GM12878 (cell line): ENCODE data around the gene CDC42BPA. TPM values are rescaled to one million over a fixed set of nuclear protein-coding genes. Genes with fewer than 3 reads are reported as not detected.

Experiments
- ATAC-seq: fragments of 200-7000 bp; cut with Tn5 transposase; 3 replicates; pipeline ENCODE4 v1.9.1; 2020; ENCODE audit warnings: mild to moderate bottlenecking, moderate library complexity
- BruUV-seq: library from RNA; stranded (reverse); fragments of 400-500 nt; replicated peaks from 2 replicates; lab custom pipeline; 2021; lab: Mats Ljungman, UMichigan
- CTCF ChIA-PET: fragments of 300-600 bp; sonication (Branson Sonifier 250); formaldehyde crosslinking; extraction: SDS; loops from one replicate; lab custom pipeline; 2021; ENCODE audit warnings: inconsistent platforms; lab: Yijun Ruan, JAX
- POLR2A ChIA-PET: fragments of 350-600 bp; formaldehyde crosslinking; extraction: SDS; loops from one replicate; lab custom pipeline; 2021; ENCODE audit warnings: inconsistent platforms; lab: Charles Lee
- RAD21 ChIA-PET: fragments of 300-600 bp; sonication (Branson Sonifier 250); formaldehyde crosslinking; loops from one replicate; lab custom pipeline; 2023; ENCODE audit warnings: antibody characterized with exemption; ENCODE audit not compliant: unreplicated experiment; lab: Charles Lee
- SMC1A ChIA-PET: fragments of 300-600 bp; sonication (Branson Sonifier 250); formaldehyde crosslinking; loops from one replicate; lab custom pipeline; 2023; ENCODE audit not compliant: unreplicated experiment, uncharacterized antibody; lab: Charles Lee
- DNase-seq: peaks from one replicate; pipeline ENCODE4 v3.0.0-alpha.2; 2011; ENCODE audit warnings: low read depth, low spot score
- FAIRE-seq: peaks from 3 replicates; lab custom pipeline; 2011; peaks lifted over from hg19 to GRCh38; lab: Jason Lieb, UNC
- H2AFZ ChIP-seq: 2 replicates; pipeline ENCODE4 v1.6.0; 2011; ENCODE audit warnings: low read depth, low read length, control low read depth; ENCODE audit not compliant: control insufficient read depth
- H3K27ac ChIP-seq: 2 replicates; pipeline ENCODE4 v1.5.1; 2011; ENCODE audit warnings: control low read depth; ENCODE audit not compliant: control insufficient read depth, insufficient read depth
- H3K27me3 ChIP-seq, 2 experiments: replicated peaks in 1 of 2; 2 replicates each; pipeline versions ENCODE4 v1.6.0 to v1.6.1; 2011; ENCODE audit warnings: low read length in 1 of 2; ENCODE audit not compliant: control insufficient read depth in 2 of 2, insufficient read depth in 2 of 2
- H3K36me3 ChIP-seq, 2 experiments: 2 replicates each; pipeline ENCODE4 v1.5.1; 2011; ENCODE audit warnings: low read length in 1 of 2; ENCODE audit not compliant: control insufficient read depth in 2 of 2, insufficient read depth in 2 of 2
- H3K4me1 ChIP-seq: 2 replicates; pipeline ENCODE4 v1.6.1; 2011; ENCODE audit warnings: mild to moderate bottlenecking, low read length, moderate library complexity, mixed read lengths; ENCODE audit not compliant: control insufficient read depth, insufficient read depth
- H3K4me2 ChIP-seq: 2 replicates; pipeline ENCODE4 v1.6.0; 2011; ENCODE audit warnings: control low read depth; ENCODE audit not compliant: control insufficient read depth, insufficient read depth
- H3K4me3 ChIP-seq: fragments of 200-600 bp; sonication (generic); 2 replicates; pipeline ENCODE4 v1.5.1; 2016
- H3K79me2 ChIP-seq: 2 replicates; pipeline ENCODE4 v1.6.0; 2011; ENCODE audit warnings: low read length; ENCODE audit not compliant: control insufficient read depth, insufficient read depth
- H3K9ac ChIP-seq: 2 replicates; pipeline ENCODE4 v1.8.0; 2011; ENCODE audit warnings: low read length, control low read depth, mixed read lengths; ENCODE audit not compliant: control insufficient read depth, insufficient read depth
- H3K9me3 ChIP-seq: replicated peaks from 3 replicates; pipeline ENCODE4 v1.5.1; 2011; ENCODE audit warnings: mild to moderate bottlenecking, low read length; ENCODE audit not compliant: control insufficient read depth, insufficient read depth
- H4K20me1 ChIP-seq: 2 replicates; pipeline ENCODE4 v1.6.0; 2011; ENCODE audit not compliant: control insufficient read depth, insufficient read depth
- BHLHE40 ChIP-seq, 2 experiments: fragments of 450-650 bp in 1 of 2; IDR thresholded peaks; 2 replicates each; pipeline ENCODE4 v1.6.1; 2011 to 2017; ENCODE audit warnings: low read depth in 2 of 2, borderline replicate concordance in 1 of 2, improper control_type of control experiment in 1 of 2, low read length in 1 of 2, mild to moderate bottlenecking in 1 of 2
- BRCA1 ChIP-seq: IDR thresholded peaks from 2 replicates; pipeline ENCODE4 v1.6.1; 2011; ENCODE audit warnings: low read depth, low read length, improper control_type of control experiment
- EGR1 ChIP-seq, 2 experiments: IDR thresholded peaks; 1 replicate in 1 of 2; 2 replicates in 1 of 2; pipeline ENCODE4 v1.6.1; 2011 to 2012; ENCODE audit warnings: low read depth in 2 of 2, low read length in 2 of 2, borderline replicate concordance in 1 of 2, mild to moderate bottlenecking in 1 of 2, moderate library complexity in 1 of 2
- ESRRA ChIP-seq: IDR thresholded peaks from 2 replicates; pipeline ENCODE4 v1.6.1; 2012; ENCODE audit warnings: mild to moderate bottlenecking, low read length, improper control_type of control experiment
- ETV6 ChIP-seq, 2 experiments: fragments of 450-650 bp in 1 of 2; IDR thresholded peaks in 1 of 2; conservative IDR thresholded peaks in 1 of 2; 2 replicates each; pipeline ENCODE4 v1.6.1; 2014; ENCODE audit warnings: antibody characterized with exemption in 1 of 2, borderline replicate concordance in 1 of 2, low read depth in 1 of 2, mild to moderate bottlenecking in 1 of 2, moderate library complexity in 1 of 2
- FOXK2 ChIP-seq: fragments of 450-650 bp; IDR thresholded peaks from 2 replicates; pipeline ENCODE4 v1.6.1; 2017; ENCODE audit warnings: mild to moderate bottlenecking, moderate library complexity
- IKZF1 ChIP-seq: fragments of 450-650 bp; conservative IDR thresholded peaks from 2 replicates; pipeline ENCODE4 v1.6.1; 2017; ENCODE audit warnings: antibody characterized with exemption, mild to moderate bottlenecking
- MEF2A ChIP-seq: IDR thresholded peaks from 2 replicates; pipeline ENCODE4 v1.6.1; 2011; ENCODE audit warnings: low read depth, mild to moderate bottlenecking, low read length, moderate library complexity; ENCODE audit not compliant: insufficient read depth
- NFYB ChIP-seq: IDR thresholded peaks from 2 replicates; pipeline ENCODE4 v1.6.1; 2011; ENCODE audit warnings: low read depth, mild to moderate bottlenecking, low read length, improper control_type of control experiment, moderate library complexity; ENCODE audit not compliant: insufficient read depth
- RUNX3 ChIP-seq: IDR thresholded peaks from 2 replicates; pipeline ENCODE4 v1.6.1; 2012; ENCODE audit warnings: low read length, inconsistent platforms
- ZNF24 ChIP-seq: fragments of 450-650 bp; IDR thresholded peaks from 2 replicates; pipeline ENCODE4 v1.6.1; 2017; ENCODE audit warnings: antibody characterized with exemption, mild to moderate bottlenecking
- WGBS: methylation state at CpG from one replicate; pipeline ENCODE4 v1.1.6; 2016; ENCODE audit warnings: low lambda C conversion rate; ENCODE audit not compliant: insufficient replicate concordance, insufficient coverage; ENCODE audit errors: missing lambda C conversion rate; 5-methylcytosine and 5-hydroxymethylcytosine counted together
- in situ Hi-C: fragments of 300-500 bp; cut with MboI; formaldehyde crosslinking; loops from 9 replicates; pipeline ENCODE4 v1.14.3; 2018; ENCODE audit warnings: mixed read lengths
- intact Hi-C: fragments of 100-400 bp; cut with micrococcal nuclease; formaldehyde crosslinking; loops from one replicate; pipeline ENCODE4 v1.14.2; 2022; ENCODE audit not compliant: unreplicated experiment
- polyA plus RNA-seq, 11 experiments: library from polyadenylated mRNA; depleted of rRNA in 4 of 11; unstranded in 6 of 11; stranded (reverse) in 5 of 11; fragments of >200 nt; fragmentation: Nextera tagmentation in 4 of 11; fragmentation: Illumina TruSeq in 1 of 11; extraction: Ambion mirVana in 4 of 11; extraction: Trizol in 1 of 11; gene quantifications; 1 replicate in 1 of 11; 2 replicates in 10 of 11; pipeline versions ENCODE4 v1.2.1 to v1.2.3, GENCODE V29; 2011 to 2016; ENCODE audit warnings: inconsistent platforms in 2 of 11, missing spikeins in 2 of 11, low read depth in 1 of 11
- total RNA-seq, 4 experiments: library from RNA; depleted of rRNA in 3 of 4; stranded (reverse); fragments of >200 nt in 3 of 4; fragmentation: Illumina TruSeq in 1 of 4; extraction: Trizol in 1 of 4; gene quantifications; 2 replicates each; pipeline versions ENCODE4 v1.2.1 to v1.2.3, GENCODE V29; 2013 to 2021
- TF ChIP-seq, protein P1 (sequence below): fragments of 450-650 bp; IDR thresholded peaks from 2 replicates; pipeline ENCODE4 v1.6.1; 2016; ENCODE audit warnings: mild to moderate bottlenecking
- TF ChIP-seq, protein P2 (sequence below): fragments of 450-650 bp; conservative IDR thresholded peaks from 2 replicates; pipeline ENCODE4 v1.6.1; 2017; ENCODE audit warnings: mild to moderate bottlenecking, moderate library complexity
- TF ChIP-seq, protein P3 (sequence below): fragments of 450-650 bp; IDR thresholded peaks from 2 replicates; pipeline ENCODE4 v1.6.1; 2018; ENCODE audit warnings: mild to moderate bottlenecking, low read depth, moderate library complexity; ENCODE audit not compliant: partially characterized antibody
- TF ChIP-seq, protein P4 (sequence below): IDR thresholded peaks from 2 replicates; pipeline ENCODE4 v1.6.1; 2012; ENCODE audit warnings: low read depth, low read length, improper control_type of control experiment

The CDC42BPA gene
- total and polyA plus RNA-seq, 10 of the 15 experiments (the other 5 are each of a cell fraction or from before 2014, with no cell fraction given): 0.02 to 0.52 (median 0.10) TPM

DNA sequence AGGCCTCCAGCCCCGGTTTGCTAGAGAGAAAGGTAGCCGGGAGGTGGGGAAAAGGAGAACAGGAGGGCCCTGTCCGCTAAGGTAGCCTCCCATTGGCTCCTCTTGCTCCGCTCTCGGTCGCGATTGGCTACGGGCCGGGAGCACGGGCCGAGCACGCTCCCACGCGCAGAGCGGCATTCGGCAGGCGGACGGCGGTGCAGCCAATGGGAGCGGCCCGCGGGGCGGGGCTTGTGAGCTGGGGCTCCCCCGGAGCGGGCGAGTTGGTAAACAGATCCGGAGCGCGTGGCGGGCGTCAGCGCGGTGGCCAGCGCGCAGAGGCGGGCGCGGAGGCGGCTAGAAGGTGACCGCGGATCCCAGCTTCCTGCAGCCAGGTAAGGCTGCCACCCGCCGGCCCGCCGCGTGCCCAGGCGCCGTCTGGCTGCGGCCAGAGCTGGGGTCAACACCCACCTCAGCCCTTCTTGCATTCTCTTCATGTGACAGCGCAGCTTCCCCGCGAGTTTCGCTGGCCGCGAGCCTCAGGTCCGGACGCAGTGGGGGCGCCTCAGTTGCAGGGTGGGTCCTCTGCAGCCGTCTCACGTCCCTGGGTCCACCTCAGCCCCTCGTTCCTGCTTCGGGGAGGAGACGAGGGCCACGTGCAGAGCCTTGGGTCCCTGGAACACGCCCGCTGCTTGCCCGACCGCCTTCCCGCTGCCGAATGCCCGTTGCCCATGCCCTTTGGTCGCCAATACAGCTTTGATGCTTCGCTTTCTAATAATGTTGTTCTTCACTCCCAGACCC is 378.1 kb downstream of the CDC42BPA start, which contains the start of gene COQ8A:
Gene COQ8A (plus strand): TSS at position 266 of the 777 bp plus-strand sequence. CDS start 21,092 bp downstream, outside the sequence.
- CTCF ChIA-PET: interaction anchor here (0.9 to 1.6 kb wide), 2 partner anchors 57 to 307 kb away, joined by 4 to 5 read pairs; no protein-coding TSS in a partner anchor
- H2AFZ ChIP-seq: peak within 1 kb of the TSS; percentile 93
- in situ Hi-C loops (no loop called here), intact Hi-C loops (no loop called here)
- BruUV-seq: no TSS peak
- no peaks in the 10 kb centered on the region for H3K9me3 ChIP-seq
- H3K79me2 ChIP-seq: no peaks in the 10 kb centered on the region; the same call in none of the 2 replicates
- no peaks in the 10 kb centered on the region for H3K36me3 ChIP-seq
- peak within 1 kb of the TSS; percentile 76 for H3K4me3 ChIP-seq
- peak; percentile 97 for DNase-seq
- RAD21 ChIA-PET: interaction anchor here (0.6 to 2.3 kb wide), 5 partner anchors 25 to 314 kb away, joined by 3 to 11 read pairs (median 3); no protein-coding TSS in a partner anchor
- peak; percentile 98 for ATAC-seq
- POLR2A ChIA-PET: interaction anchor here (0.6 to 1.2 kb wide), 3 partner anchors 56 to 124 kb away, joined by 3 read pairs; no protein-coding TSS in a partner anchor
- SMC1A ChIA-PET: interaction anchor here (0.7 to 0.8 kb wide), 2 partner anchors 66 to 214 kb away, joined by 3 read pairs; no protein-coding TSS in a partner anchor
- H3K4me1 ChIP-seq: peaks cover 5% of the 10 kb centered on the region; the same call in 1 of the 2 replicates
- peak within 1 kb of the TSS; percentile 83 for H3K27ac ChIP-seq
- H3K27me3 ChIP-seq: no peaks in the 10 kb centered on the region
- WGBS: 2% methylated on average over 68 of the region's 73 CpGs
- H3K4me2 ChIP-seq: peak within 1 kb of the TSS; percentile 99
- peak; percentile 99 for FAIRE-seq
- H4K20me1 ChIP-seq: no peaks in the 10 kb centered on the region
- H3K9ac ChIP-seq: peak within 1 kb of the TSS; percentile 93
- TF ChIP-seq, protein P1, sequence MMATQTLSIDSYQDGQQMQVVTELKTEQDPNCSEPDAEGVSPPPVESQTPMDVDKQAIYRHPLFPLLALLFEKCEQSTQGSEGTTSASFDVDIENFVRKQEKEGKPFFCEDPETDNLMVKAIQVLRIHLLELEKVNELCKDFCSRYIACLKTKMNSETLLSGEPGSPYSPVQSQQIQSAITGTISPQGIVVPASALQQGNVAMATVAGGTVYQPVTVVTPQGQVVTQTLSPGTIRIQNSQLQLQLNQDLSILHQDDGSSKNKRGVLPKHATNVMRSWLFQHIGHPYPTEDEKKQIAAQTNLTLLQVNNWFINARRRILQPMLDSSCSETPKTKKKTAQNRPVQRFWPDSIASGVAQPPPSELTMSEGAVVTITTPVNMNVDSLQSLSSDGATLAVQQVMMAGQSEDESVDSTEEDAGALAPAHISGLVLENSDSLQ: peak; percentile 61
- TF ChIP-seq MEF2A: no peak
- peak; percentile 32 for TF ChIP-seq IKZF1
- no peak for TF ChIP-seq ETV6 (conservative IDR thresholded peaks at IDR 0.05 in 1 of 2, IDR thresholded peaks at IDR 0.05 in 1 of 2; ENCODE audit: borderline replicate concordance in 1 of 2, low read depth in 1 of 2)
- no peak for TF ChIP-seq BRCA1
- TF ChIP-seq ESRRA: no peak
- peak; percentile 48 for TF ChIP-seq FOXK2
- TF ChIP-seq EGR1 (IDR thresholded peaks at IDR 0.05; ENCODE audit: borderline replicate concordance in 1 of 2, low read depth in 2 of 2, low read length in 2 of 2): peak in 1 of 2 experiments; percentile 54; a peak in 1 of 3 replicates
- TF ChIP-seq ZNF24: no peak
- TF ChIP-seq, protein P2, sequence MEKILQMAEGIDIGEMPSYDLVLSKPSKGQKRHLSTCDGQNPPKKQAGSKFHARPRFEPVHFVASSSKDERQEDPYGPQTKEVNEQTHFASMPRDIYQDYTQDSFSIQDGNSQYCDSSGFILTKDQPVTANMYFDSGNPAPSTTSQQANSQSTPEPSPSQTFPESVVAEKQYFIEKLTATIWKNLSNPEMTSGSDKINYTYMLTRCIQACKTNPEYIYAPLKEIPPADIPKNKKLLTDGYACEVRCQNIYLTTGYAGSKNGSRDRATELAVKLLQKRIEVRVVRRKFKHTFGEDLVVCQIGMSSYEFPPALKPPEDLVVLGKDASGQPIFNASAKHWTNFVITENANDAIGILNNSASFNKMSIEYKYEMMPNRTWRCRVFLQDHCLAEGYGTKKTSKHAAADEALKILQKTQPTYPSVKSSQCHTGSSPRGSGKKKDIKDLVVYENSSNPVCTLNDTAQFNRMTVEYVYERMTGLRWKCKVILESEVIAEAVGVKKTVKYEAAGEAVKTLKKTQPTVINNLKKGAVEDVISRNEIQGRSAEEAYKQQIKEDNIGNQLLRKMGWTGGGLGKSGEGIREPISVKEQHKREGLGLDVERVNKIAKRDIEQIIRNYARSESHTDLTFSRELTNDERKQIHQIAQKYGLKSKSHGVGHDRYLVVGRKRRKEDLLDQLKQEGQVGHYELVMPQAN: peak; percentile 97
- no peak; the same call in 1 of the 2 replicates for TF ChIP-seq RUNX3
- peak; percentile 98 for TF ChIP-seq NFYB
- TF ChIP-seq BHLHE40 (IDR thresholded peaks at IDR 0.05; ENCODE audit: borderline replicate concordance in 1 of 2, low read depth in 2 of 2, low read length in 1 of 2): peak; percentile 98 to 100
- TF ChIP-seq, protein P3, sequence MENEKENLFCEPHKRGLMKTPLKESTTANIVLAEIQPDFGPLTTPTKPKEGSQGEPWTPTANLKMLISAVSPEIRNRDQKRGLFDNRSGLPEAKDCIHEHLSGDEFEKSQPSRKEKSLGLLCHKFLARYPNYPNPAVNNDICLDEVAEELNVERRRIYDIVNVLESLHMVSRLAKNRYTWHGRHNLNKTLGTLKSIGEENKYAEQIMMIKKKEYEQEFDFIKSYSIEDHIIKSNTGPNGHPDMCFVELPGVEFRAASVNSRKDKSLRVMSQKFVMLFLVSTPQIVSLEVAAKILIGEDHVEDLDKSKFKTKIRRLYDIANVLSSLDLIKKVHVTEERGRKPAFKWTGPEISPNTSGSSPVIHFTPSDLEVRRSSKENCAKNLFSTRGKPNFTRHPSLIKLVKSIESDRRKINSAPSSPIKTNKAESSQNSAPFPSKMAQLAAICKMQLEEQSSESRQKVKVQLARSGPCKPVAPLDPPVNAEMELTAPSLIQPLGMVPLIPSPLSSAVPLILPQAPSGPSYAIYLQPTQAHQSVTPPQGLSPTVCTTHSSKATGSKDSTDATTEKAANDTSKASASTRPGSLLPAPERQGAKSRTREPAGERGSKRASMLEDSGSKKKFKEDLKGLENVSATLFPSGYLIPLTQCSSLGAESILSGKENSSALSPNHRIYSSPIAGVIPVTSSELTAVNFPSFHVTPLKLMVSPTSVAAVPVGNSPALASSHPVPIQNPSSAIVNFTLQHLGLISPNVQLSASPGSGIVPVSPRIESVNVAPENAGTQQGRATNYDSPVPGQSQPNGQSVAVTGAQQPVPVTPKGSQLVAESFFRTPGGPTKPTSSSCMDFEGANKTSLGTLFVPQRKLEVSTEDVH: no peak
- TF ChIP-seq, protein P4, sequence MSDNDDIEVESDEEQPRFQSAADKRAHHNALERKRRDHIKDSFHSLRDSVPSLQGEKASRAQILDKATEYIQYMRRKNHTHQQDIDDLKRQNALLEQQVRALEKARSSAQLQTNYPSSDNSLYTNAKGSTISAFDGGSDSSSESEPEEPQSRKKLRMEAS: peak; percentile 78
